Effector memory CD4-positive, alpha-beta T cell (primary cell): ENCODE data around the gene SCUBE1.

ENCODE experiments used
- DNase-seq, 3 donors: peaks; one replicate each; pipeline ENCODE4 v3.0.0-alpha.2; 2020
- H3K27ac ChIP-seq: 2 replicates; pipeline ENCODE4 v1.7.0; 2013; ENCODE audit warnings: mild to moderate bottlenecking, low read length, moderate library complexity; ENCODE audit not compliant: insufficient read depth, poor library complexity, severe bottlenecking
- H3K27me3 ChIP-seq: replicated peaks from 2 replicates; pipeline ENCODE4 v1.7.0; 2013; ENCODE audit warnings: mild to moderate bottlenecking, low read length; ENCODE audit not compliant: insufficient read depth, control insufficient read depth, poor library complexity, severe bottlenecking
- H3K36me3 ChIP-seq: 2 replicates; pipeline ENCODE4 v1.7.0; 2013; ENCODE audit warnings: mild to moderate bottlenecking, low read length, moderate library complexity; ENCODE audit not compliant: control insufficient read depth, insufficient read depth
- H3K4me1 ChIP-seq: 2 replicates; pipeline ENCODE4 v1.7.0; 2013; ENCODE audit warnings: low read length, mild to moderate bottlenecking; ENCODE audit not compliant: control insufficient read depth, insufficient read depth, poor library complexity, severe bottlenecking
- H3K4me3 ChIP-seq: 2 replicates; pipeline ENCODE4 v1.7.0; 2013; ENCODE audit warnings: low read length, low read depth, mild to moderate bottlenecking; ENCODE audit not compliant: insufficient read depth, poor library complexity, severe bottlenecking
- H3K9me3 ChIP-seq: 2 replicates; pipeline ENCODE4 v1.7.0; 2013; ENCODE audit warnings: mild to moderate bottlenecking, low read length, moderate library complexity; ENCODE audit not compliant: control insufficient read depth

Gene SCUBE1

DNA sequence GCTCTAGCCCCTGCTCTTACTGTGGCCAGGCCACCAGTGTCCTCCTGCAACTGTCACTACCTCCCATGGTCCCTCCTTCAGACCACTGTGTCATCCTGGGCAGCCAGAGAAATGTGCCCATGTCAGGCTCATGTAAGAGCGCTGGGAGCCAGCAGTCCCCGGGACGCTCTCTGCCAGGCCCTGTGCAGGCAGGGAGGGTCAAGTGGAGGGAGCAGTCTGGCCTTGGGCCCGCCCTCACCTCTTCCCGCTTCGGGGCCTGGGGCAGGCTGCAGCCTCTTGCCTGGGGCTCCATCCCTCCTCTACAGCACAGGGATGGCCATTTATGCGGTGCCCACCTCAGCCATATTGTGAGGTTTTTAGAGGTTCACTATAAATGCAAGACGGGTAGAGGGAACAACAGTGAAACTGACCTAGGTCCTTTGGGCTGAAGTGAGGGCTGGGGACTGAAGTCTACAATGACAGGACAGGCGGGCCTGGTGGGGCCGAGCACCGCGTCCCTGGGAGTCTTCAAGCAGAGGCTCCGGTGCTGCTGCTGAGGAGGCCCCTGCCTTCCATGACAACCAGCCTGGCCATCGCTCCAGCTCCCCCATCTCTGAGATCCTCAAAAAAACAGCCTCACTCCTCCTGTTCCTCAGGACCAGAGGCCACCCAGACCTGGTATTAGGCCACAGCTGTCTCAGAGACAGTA, 101.3 kb downstream of the SCUBE1 start:
- Histone ChIP-seq H3K36me3 (no peaks in the 10 kb centered on the region), H3K9me3 (no peaks in the 10 kb centered on the region), H3K27me3 (no peaks in the 10 kb centered on the region), H3K4me3 (no peak overlapping the region), H3K4me1 (no peaks in the 10 kb centered on the region), H3K27ac (no peak overlapping the region)
- no peak for DNase-seq

DNA sequence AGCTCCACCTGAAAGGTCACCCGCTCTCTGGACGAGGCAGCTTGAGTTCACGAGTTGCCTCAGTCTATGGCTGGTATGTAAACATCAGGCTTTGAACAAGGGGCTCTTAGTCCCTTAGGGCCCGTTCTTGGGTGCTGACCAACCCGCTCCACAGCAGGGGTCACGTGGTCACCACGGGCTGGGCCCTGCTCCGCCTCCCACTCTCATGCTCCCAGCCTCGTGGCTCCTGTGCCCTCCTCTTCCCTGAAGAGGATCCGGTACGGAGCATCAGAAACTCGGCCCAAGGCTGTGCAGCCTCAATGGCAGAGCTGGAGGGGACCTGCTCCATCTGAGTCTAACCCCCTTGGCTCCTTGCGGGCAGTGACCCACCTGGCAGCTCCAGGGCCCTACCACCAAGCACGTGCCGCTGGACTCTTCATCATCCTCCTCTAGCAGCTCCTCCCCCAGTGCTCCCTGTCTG, 102.0 kb downstream of the SCUBE1 start:
- Histone ChIP-seq H3K27ac (no peak overlapping the region), H3K4me3 (no peak overlapping the region), H3K36me3 (no peaks in the 10 kb centered on the region), H3K27me3 (no peaks in the 10 kb centered on the region), H3K9me3 (no peaks in the 10 kb centered on the region), H3K4me1 (no peaks in the 10 kb centered on the region)
- no peak for DNase-seq

DNA sequence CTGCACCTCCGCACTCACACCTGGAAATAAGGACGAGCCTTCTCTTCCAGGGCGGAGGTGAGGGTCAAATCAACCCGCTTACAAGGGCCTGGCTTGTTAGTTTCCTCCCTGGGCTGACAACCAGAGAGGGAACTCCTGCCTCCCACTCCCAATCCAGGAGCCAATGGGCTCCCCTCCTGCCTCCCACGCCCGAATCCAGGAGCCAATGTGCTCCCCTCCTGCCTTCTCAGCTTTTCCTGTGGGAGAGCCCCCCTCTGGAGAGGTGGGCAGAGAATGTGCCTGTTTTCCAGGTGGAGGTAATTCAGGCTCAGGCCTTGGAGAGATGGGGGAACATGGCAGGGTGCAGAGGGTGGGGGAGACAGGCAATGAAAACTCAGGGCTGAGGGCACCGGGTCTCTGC, 102.6 kb downstream of the SCUBE1 start:
- DNase-seq, result no peak
- no peaks in the 10 kb centered on the region for H3K4me1 ChIP-seq
- H3K9me3 ChIP-seq, result no peaks in the 10 kb centered on the region

DNA sequence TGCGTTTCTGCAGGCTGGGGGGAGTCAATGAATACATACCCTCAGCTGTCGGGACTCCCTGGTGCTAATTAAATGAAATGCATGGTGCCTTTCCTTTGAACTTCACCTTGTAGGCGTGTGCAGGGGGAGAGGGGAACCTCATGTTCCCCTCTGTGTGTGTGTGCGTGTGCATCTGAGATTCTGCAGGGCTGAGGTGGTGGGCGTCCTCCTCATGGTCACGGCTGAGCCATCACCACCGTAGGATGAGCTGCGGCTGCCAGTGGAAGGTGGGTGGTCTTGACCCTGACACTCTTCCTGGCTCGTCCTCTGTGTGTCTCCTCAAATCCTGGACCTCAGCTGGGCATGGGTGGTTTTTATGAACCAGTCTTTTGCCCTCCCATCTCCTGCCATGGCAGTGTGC, 103.2 kb downstream of the SCUBE1 start:
- Histone ChIP-seq H3K4me1 (no peaks in the 10 kb centered on the region), H3K4me3 (no peak overlapping the region), H3K27me3 (no peaks in the 10 kb centered on the region), H3K36me3 (no peaks in the 10 kb centered on the region), H3K9me3 (no peaks in the 10 kb centered on the region), H3K27ac (no peak overlapping the region)
- no peak for DNase-seq

More for the DNA sequence above, 102.6 kb downstream of the SCUBE1 start:
- Histone ChIP-seq H3K27ac (no peak overlapping the region), H3K4me3 (no peak overlapping the region), H3K27me3 (no peaks in the 10 kb centered on the region), H3K36me3 (no peaks in the 10 kb centered on the region)

DNA sequence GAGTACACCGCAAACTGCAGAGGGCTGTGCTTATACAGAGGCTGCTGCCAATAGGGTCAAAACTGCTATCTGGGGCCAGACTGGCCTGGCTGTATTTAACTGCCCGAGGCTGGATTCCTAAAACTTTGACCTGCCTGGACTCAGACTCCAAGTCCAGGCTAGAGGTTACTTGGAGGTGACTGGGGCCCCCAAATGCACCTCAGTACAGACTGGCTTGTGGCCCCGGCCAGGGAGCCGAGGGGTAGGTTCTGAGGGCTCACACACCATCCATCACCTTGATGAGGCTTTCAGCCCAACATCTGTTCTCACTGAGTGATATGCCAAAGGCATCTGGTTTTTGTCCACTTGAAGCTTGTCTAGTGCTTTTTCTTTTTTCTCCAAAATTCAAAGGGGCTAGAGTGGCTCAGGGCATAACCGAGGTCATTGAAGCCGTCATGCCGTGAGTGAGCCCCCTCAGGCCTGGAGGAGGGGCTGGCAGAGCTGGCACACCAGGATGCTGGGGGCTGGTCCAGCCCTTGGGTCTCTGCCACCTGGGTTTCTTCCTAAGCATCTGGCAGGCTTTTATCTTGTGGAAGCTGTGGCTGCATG, 103.9 kb downstream of the SCUBE1 start:
- Histone ChIP-seq H3K4me1 (no peaks in the 10 kb centered on the region), H3K36me3 (no peaks in the 10 kb centered on the region), H3K9me3 (no peaks in the 10 kb centered on the region), H3K27ac (no peak overlapping the region), H3K27me3 (no peaks in the 10 kb centered on the region), H3K4me3 (no peak overlapping the region)
- DNase-seq, result no peak

DNA sequence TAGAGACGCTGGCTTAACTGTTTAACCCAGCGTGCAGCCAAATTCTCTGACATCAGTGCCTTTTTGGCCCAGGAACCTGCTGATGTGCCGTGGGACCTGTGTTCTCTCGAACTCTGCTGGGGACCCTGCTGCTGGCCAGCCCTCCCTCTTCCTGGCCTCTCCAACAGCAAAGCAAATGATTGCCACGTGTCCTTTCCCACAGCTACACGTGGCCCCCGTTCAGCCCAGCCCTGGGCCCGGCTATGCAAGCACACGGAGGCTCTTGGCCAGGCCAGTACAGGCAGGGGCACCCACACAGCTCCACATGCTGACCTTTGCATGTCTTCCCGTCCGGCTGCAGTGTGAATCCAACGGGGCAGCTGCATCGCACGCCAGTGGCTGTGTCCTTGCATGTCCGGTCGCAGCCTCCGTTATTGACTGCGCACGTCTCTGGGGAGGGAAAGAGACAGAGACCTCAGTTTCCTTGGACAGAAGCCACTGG, 104.6 kb downstream of the SCUBE1 start:
- no peaks in the 10 kb centered on the region for H3K27me3 ChIP-seq
- DNase-seq, result no peak
- H3K4me3 ChIP-seq, result no peak overlapping the region
- no peaks in the 10 kb centered on the region for H3K9me3 ChIP-seq
- no peaks in the 10 kb centered on the region for H3K36me3 ChIP-seq
- H3K27ac ChIP-seq, result no peak overlapping the region
- H3K4me1 ChIP-seq, result no peaks in the 10 kb centered on the region

DNA sequence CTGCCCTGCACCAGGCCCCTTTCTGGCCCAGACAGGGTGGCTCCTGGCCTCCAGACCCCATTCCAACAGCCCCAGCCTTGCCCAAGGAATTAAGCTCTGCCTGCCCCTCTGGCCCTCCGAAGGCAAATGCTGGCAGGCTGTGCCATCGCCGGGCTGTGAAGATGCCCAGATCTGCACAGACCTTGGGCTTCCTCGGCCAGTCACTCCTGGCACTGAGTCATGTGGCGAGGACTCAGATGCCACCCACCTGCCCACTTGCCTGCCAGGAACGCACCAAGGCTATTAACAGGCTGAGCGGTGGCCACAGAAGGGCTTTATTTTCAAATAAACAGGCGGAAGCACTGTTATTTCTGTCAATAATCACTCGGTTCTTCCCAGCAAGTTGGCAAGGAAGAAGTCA, 105.9 kb downstream of the SCUBE1 start:
- Histone ChIP-seq H3K36me3 (no peaks in the 10 kb centered on the region), H3K4me3 (no peak overlapping the region), H3K9me3 (no peaks in the 10 kb centered on the region), H3K27ac (no peak overlapping the region), H3K27me3 (no peaks in the 10 kb centered on the region), H3K4me1 (no peaks in the 10 kb centered on the region)
- no peak for DNase-seq

DNA sequence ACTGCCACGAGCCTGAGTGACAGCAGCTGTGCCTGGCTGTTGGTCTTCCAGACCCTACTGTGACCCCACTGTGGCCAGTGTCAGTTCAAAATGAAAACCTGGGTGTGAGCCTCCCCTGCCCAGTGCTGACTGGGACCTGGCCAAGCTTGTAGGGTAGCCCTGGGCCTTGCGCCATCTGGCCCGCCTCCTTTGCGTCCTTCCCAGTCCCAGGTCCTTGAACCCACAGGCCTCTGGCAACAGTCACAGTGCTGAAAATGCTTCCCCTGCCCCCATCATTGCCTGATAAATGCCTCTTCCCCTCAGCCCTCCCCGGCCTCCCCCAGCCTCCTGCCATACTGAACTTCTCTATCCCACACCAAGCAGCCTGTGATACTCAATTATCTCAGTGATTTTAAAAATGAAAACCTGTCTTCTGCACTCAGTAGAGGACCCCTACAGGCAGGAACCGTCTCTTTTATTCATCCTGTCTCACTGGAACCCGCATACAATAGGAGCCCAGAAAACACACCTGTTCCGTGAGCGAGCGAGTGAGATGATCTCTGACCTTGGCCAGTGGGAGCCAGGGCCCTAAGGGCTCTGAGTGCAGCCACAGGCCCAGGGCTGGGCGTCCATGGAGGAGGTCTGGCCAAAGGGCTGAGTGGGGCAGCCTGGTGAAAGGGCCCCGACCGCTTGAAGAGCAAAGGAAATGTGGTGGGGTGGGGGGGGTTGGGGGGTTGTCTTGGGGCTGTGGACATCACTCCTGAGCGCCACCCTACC, 106.6 kb downstream of the SCUBE1 start:
- no peak for DNase-seq

DNA sequence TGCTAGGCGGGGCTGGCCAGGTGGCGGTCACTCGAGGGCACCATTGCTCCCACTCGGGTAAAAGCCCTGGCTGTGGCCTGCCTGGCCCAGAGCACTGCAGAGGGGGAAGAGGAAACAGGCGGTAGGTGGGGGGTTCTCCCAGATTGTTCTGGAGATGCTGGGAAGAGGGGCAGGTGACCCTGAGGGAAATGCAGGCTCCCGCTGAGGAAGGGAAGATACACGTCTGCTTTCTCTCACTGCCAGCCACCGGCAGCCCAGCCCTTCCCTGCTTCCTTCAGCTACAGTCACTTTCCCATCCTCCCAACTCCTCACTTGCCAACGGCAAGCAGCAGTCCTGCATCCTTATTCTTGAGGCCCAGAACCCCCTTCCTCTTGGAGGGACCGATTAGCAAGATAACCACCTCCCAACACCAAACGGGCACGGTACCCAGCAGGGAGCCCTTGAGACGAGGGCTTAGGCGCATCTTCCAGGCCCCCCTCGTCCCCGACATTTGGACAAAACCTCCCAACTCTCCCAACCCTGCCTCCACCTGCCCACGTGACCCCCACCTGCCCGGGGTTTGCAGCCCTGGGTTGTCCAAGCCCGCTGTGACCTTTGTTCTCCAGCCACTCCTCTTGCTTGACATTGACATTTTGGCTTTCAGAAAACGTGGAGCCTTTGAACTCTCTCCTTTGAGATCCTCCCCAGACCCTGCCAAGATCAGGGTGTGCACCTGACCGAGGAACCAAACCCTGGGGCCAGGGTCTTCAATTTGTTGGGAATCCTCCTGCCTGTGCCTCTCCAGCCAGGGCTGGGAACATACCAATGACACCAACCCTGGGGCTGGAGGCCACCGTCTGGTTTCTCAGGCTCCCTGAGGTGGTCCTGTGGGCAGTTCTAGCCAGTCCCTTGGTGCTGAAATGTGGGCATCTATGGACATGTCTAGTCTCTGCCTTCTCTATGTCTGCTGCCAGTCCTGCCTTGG, 107.4 kb downstream of the SCUBE1 start:
- no peak for DNase-seq
- Histone ChIP-seq H3K4me1 (peaks cover 4% of the 10 kb centered on the region), H3K27ac (no peak overlapping the region), H3K36me3 (no peaks in the 10 kb centered on the region), H3K4me3 (no peak overlapping the region), H3K9me3 (no peaks in the 10 kb centered on the region), H3K27me3 (no peaks in the 10 kb centered on the region)

More for the DNA sequence above, 106.6 kb downstream of the SCUBE1 start:
- no peak overlapping the region for H3K27ac ChIP-seq
- no peaks in the 10 kb centered on the region for H3K4me1 ChIP-seq
- no peak overlapping the region for H3K4me3 ChIP-seq
- H3K36me3 ChIP-seq, result no peaks in the 10 kb centered on the region
- H3K27me3 ChIP-seq, result no peaks in the 10 kb centered on the region
- no peaks in the 10 kb centered on the region for H3K9me3 ChIP-seq
